WTC11 (cell line): Measurements from ENCODE around the gene TPTE2. TPM values are rescaled to one million over a fixed set of nuclear protein-coding genes. Genes with fewer than 3 reads are reported as not detected.

ENCODE experiments used
- ATAC-seq: fragments of 200-7000 bp; cut with Tn5 transposase; 2 replicates; pipeline ENCODE4 v1.10.0; 2021; ENCODE audit warnings: mild to moderate bottlenecking, moderate library complexity
- CTCF ChIA-PET: fragments of 300-600 bp; sonication (Branson Sonifier 250); formaldehyde crosslinking; loops from one replicate; lab custom pipeline; 2021; ENCODE audit warnings: antibody characterized with exemption; lab: Charles Lee
- POLR2A ChIA-PET: fragments of 350-600 bp; sonication (Branson Sonifier 250); formaldehyde crosslinking; loops from one replicate; lab custom pipeline; 2021; ENCODE audit warnings: antibody characterized with exemption; lab: Charles Lee
- DNase-seq: peaks from one replicate; pipeline ENCODE4 v3.0.0; 2021; ENCODE audit warnings: low spot score
- H3K27ac Mint-ChIP-seq: 2 replicates; pipeline ENCODE4 v1.8.0; 2021; ENCODE audit warnings: mixed read lengths
- H3K27me3 Mint-ChIP-seq: 2 replicates; pipeline ENCODE4 v1.8.0; 2021; ENCODE audit warnings: low read depth, mild to moderate bottlenecking, moderate library complexity, mixed read lengths
- H3K36me3 Mint-ChIP-seq: 2 replicates; pipeline ENCODE4 v1.8.0; 2021; ENCODE audit warnings: mixed read lengths
- H3K4me1 Mint-ChIP-seq: 2 replicates; pipeline ENCODE4 v1.8.0; 2022; ENCODE audit warnings: mixed read lengths
- H3K4me3 Mint-ChIP-seq: 2 replicates; pipeline ENCODE4 v1.8.0; 2021; ENCODE audit warnings: mild to moderate bottlenecking, moderate library complexity, mixed read lengths
- H3K9me3 Mint-ChIP-seq: 2 replicates; pipeline ENCODE4 v1.8.0; 2021; ENCODE audit warnings: mixed read lengths
- CREB1 ChIP-seq: sonication (generic); formaldehyde crosslinking; IDR thresholded peaks from 2 replicates; pipeline ENCODE4 v1.8.0; 2023; ENCODE audit warnings: mild to moderate bottlenecking, missing genetic modification reagents
- CREM ChIP-seq: sonication (generic); formaldehyde crosslinking; IDR thresholded peaks from 2 replicates; pipeline ENCODE4 v1.8.1; 2022; ENCODE audit warnings: mild to moderate bottlenecking, missing genetic modification reagents, moderate library complexity
- NFE2L1 ChIP-seq: sonication (generic); formaldehyde crosslinking; IDR thresholded peaks from 2 replicates; pipeline ENCODE4 v1.8.1; 2023; ENCODE audit warnings: missing genetic modification reagents
- NR1H2 ChIP-seq: sonication (generic); formaldehyde crosslinking; IDR thresholded peaks from 2 replicates; pipeline ENCODE4 v1.9.0; 2021; ENCODE audit warnings: mild to moderate bottlenecking, moderate library complexity, missing genetic modification reagents
- SMAD3 ChIP-seq: sonication (generic); formaldehyde crosslinking; IDR thresholded peaks from 2 replicates; pipeline ENCODE4 v1.8.0; 2022; ENCODE audit warnings: missing genetic modification reagents, mild to moderate bottlenecking, borderline replicate concordance
- SMAD4 ChIP-seq: sonication (generic); formaldehyde crosslinking; IDR thresholded peaks from 2 replicates; pipeline ENCODE4 v1.8.0; 2022; ENCODE audit warnings: mild to moderate bottlenecking, missing genetic modification reagents
- STAT6 ChIP-seq: sonication (generic); formaldehyde crosslinking; conservative IDR thresholded peaks from 2 replicates; pipeline ENCODE4 v1.8.1; 2023; ENCODE audit warnings: mild to moderate bottlenecking, low read depth, missing genetic modification reagents, moderate library complexity
- ZNF396 ChIP-seq: fragments of 250-450 bp; sonication (Bioruptor Pico); IDR thresholded peaks from 2 replicates; pipeline ENCODE4 v1.8.0; 2021; ENCODE audit warnings: mild to moderate bottlenecking, moderate library complexity, borderline replicate concordance
- total RNA-seq: library from RNA; stranded (reverse); gene quantifications from 3 replicates; pipeline ENCODE4 v1.2.3, GENCODE V29; 2021
- TF ChIP-seq, protein P1 (sequence below): fragments of 250-450 bp; sonication (Bioruptor Pico); IDR thresholded peaks from 2 replicates; pipeline ENCODE4 v1.9.0; 2021; ENCODE audit warnings: mild to moderate bottlenecking
- TF ChIP-seq, protein P2 (sequence below): fragments of 250-450 bp; sonication (Bioruptor Pico); IDR thresholded peaks from 2 replicates; pipeline ENCODE4 v1.9.0; 2021; ENCODE audit warnings: mild to moderate bottlenecking, borderline replicate concordance
- TF ChIP-seq, protein P3 (sequence below): sonication (generic); formaldehyde crosslinking; IDR thresholded peaks from 2 replicates; pipeline ENCODE4 v1.8.1; 2022; ENCODE audit warnings: missing genetic modification reagents, borderline replicate concordance
- TF ChIP-seq, protein P4 (sequence below): fragments of 250-450 bp; sonication (Bioruptor Pico); IDR thresholded peaks from 2 replicates; pipeline ENCODE4 v1.9.0; 2021; ENCODE audit warnings: mild to moderate bottlenecking

Gene TPTE2
- total RNA-seq, 1 experiment from 2014 or later = not detected

GRCh38 chr13:19581675-19582074 is 20.3 kb upstream of the TPTE2 start (continued):
- TF ChIP-seq, protein P1, sequence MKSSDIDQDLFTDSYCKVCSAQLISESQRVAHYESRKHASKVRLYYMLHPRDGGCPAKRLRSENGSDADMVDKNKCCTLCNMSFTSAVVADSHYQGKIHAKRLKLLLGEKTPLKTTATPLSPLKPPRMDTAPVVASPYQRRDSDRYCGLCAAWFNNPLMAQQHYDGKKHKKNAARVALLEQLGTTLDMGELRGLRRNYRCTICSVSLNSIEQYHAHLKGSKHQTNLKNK (CRISPR knock-in tag) = no peak
- no peak for TF ChIP-seq ZNF396 (CRISPR knock-in tag)

DNA sequence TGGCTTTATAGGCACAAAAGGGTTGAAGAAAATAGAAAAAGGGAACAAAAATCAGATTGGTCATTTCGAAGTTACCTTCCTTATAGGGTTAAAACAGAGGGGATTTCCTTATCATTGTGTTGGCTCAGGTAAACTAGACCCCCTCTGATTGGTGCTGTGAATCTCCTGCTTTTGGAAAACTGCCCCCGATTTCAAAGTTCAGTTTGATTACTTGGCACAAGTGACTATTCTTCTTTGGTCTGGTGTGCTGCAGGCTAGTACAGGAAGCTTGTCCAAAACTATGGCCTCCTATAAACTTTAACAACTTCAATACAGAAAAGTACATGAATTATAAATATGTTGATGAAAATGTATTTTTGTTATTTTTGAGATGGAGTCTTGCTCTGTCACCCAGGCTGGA is 13.9 kb upstream of the TPTE2 start:
- Mint-ChIP-seq H3K27me3 (no peaks in the 10 kb centered on the region; the same call in 1 of the 2 replicates), H3K27ac (no peak overlapping the region), H3K36me3 (peaks cover 57% of the 10 kb centered on the region), H3K4me3 (no peak overlapping the region), H3K4me1 (no peaks in the 10 kb centered on the region), H3K9me3 (peaks cover 68% of the 10 kb centered on the region)
- ChIA-PET CTCF (no interaction called here), POLR2A (no interaction called here)
- no peak for DNase-seq
- no peak for ATAC-seq
- TF ChIP-seq, protein P2, sequence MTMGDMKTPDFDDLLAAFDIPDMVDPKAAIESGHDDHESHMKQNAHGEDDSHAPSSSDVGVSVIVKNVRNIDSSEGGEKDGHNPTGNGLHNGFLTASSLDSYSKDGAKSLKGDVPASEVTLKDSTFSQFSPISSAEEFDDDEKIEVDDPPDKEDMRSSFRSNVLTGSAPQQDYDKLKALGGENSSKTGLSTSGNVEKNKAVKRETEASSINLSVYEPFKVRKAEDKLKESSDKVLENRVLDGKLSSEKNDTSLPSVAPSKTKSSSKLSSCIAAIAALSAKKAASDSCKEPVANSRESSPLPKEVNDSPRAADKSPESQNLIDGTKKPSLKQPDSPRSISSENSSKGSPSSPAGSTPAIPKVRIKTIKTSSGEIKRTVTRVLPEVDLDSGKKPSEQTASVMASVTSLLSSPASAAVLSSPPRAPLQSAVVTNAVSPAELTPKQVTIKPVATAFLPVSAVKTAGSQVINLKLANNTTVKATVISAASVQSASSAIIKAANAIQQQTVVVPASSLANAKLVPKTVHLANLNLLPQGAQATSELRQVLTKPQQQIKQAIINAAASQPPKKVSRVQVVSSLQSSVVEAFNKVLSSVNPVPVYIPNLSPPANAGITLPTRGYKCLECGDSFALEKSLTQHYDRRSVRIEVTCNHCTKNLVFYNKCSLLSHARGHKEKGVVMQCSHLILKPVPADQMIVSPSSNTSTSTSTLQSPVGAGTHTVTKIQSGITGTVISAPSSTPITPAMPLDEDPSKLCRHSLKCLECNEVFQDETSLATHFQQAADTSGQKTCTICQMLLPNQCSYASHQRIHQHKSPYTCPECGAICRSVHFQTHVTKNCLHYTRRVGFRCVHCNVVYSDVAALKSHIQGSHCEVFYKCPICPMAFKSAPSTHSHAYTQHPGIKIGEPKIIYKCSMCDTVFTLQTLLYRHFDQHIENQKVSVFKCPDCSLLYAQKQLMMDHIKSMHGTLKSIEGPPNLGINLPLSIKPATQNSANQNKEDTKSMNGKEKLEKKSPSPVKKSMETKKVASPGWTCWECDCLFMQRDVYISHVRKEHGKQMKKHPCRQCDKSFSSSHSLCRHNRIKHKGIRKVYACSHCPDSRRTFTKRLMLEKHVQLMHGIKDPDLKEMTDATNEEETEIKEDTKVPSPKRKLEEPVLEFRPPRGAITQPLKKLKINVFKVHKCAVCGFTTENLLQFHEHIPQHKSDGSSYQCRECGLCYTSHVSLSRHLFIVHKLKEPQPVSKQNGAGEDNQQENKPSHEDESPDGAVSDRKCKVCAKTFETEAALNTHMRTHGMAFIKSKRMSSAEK (CRISPR knock-in tag) = no peak
- TF ChIP-seq NFE2L1 (CRISPR knock-in tag) = no peak
- no peak for TF ChIP-seq SMAD4 (CRISPR knock-in tag)
- TF ChIP-seq CREM = no peak

DNA sequence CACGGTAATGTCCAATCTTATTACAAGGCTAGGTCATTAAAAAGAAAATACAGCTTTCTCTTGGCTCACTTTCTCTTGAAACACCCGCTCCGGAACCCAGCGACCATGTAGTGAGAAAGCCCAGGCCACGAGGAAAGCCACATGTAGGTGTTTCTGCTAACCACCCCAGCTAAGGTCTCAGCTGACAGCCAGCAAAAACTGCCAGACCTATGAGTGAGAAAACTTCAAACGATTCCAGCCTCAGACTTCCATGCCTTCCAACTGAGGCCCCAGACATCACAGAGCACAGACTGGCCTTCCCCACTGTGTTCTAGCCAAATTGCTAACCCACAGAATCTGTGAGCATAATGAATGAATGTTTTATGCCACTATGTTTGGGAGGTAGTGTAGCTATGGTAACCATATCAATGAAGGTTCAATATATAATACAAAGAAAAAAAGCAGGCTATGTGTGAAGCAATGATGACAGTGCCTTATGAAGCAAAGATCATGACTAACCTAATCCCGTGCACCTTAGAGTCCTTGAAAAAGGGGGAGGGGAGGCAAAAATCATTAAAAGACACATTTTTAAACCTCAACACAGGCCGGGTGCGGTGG is 11.9 kb upstream of the TPTE2 start:
- Mint-ChIP-seq H3K4me3 (no peak overlapping the region), H3K4me1 (no peaks in the 10 kb centered on the region), H3K9me3 (peaks cover 73% of the 10 kb centered on the region), H3K27me3 (peaks cover 2% of the 10 kb centered on the region; the same call in 1 of the 2 replicates), H3K27ac (no peak overlapping the region), H3K36me3 (peaks cover 55% of the 10 kb centered on the region)
- ChIA-PET CTCF (no interaction called here), POLR2A (no interaction called here)
- ATAC-seq = no peak
- no peak for DNase-seq
- TF ChIP-seq NFE2L1 (CRISPR knock-in tag) (no peak), STAT6 (CRISPR knock-in tag) (no peak), CREB1 (CRISPR knock-in tag) (no peak), NR1H2 (CRISPR knock-in tag) (no peak), SMAD3 (no peak)
- TF ChIP-seq, protein P3, sequence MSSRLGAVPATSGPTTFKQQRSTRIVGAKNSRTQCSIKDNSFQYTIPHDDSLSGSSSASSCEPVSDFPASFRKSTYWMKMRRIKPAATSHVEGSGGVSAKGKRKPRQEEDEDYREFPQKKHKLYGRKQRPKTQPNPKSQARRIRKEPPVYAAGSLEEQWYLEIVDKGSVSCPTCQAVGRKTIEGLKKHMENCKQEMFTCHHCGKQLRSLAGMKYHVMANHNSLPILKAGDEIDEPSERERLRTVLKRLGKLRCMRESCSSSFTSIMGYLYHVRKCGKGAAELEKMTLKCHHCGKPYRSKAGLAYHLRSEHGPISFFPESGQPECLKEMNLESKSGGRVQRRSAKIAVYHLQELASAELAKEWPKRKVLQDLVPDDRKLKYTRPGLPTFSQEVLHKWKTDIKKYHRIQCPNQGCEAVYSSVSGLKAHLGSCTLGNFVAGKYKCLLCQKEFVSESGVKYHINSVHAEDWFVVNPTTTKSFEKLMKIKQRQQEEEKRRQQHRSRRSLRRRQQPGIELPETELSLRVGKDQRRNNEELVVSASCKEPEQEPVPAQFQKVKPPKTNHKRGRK (CRISPR knock-in tag) = no peak
- TF ChIP-seq, protein P4, sequence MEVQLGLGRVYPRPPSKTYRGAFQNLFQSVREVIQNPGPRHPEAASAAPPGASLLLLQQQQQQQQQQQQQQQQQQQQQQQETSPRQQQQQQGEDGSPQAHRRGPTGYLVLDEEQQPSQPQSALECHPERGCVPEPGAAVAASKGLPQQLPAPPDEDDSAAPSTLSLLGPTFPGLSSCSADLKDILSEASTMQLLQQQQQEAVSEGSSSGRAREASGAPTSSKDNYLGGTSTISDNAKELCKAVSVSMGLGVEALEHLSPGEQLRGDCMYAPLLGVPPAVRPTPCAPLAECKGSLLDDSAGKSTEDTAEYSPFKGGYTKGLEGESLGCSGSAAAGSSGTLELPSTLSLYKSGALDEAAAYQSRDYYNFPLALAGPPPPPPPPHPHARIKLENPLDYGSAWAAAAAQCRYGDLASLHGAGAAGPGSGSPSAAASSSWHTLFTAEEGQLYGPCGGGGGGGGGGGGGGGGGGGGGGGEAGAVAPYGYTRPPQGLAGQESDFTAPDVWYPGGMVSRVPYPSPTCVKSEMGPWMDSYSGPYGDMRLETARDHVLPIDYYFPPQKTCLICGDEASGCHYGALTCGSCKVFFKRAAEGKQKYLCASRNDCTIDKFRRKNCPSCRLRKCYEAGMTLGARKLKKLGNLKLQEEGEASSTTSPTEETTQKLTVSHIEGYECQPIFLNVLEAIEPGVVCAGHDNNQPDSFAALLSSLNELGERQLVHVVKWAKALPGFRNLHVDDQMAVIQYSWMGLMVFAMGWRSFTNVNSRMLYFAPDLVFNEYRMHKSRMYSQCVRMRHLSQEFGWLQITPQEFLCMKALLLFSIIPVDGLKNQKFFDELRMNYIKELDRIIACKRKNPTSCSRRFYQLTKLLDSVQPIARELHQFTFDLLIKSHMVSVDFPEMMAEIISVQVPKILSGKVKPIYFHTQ = no peak
